B cell (primary cell): ENCODE data around the gene CPM.

Source experiments
- CTCF ChIP-seq: fragments of 200-600 bp; IDR thresholded peaks from one replicate; pipeline ENCODE4 v1.8.0; 2022; ENCODE audit warnings: antibody characterized with exemption, mild to moderate bottlenecking
- EZH2 ChIP-seq: IDR thresholded peaks from 2 replicates; pipeline ENCODE4 v1.6.1; 2012; ENCODE audit warnings: borderline replicate concordance, low read depth, mild to moderate bottlenecking, moderate library complexity, low read length; ENCODE audit not compliant: insufficient read depth, poor library complexity, severe bottlenecking

- TF ChIP-seq CTCF (no peak), EZH2 (no peak)
These were observed 88.6 kb downstream of the CPM start for GRCh38 chr12:68844318-68844745.
